ENCODE results near the gene FILIP1L. TPM values are rescaled to one million over a fixed set of nuclear protein-coding genes. Genes with fewer than 3 reads are reported as not detected.
A peak's percentile ranks its signal among the peaks of the same experiment; 100 is the strongest.

Gene FILIP1L
- total and polyA plus RNA-seq, 2 of the 13 experiments (the other 11 are each of a cell fraction or from before 2014, with no cell fraction given) = 8.1 to 187 TPM

- TF ChIP-seq ZNF687 (CRISPR knock-in tag; IDR thresholded peaks at IDR 0.05) (no peak), UBTF (CRISPR knock-in tag; IDR thresholded peaks at IDR 0.05) (no peak), SETDB1 (CRISPR knock-in tag; IDR thresholded peaks at IDR 0.05; ENCODE audit: borderline replicate concordance) (no peak), ZNF367 (CRISPR knock-in tag; IDR thresholded peaks at IDR 0.05; ENCODE audit: borderline replicate concordance) (no peak), PBX3 (CRISPR knock-in tag; IDR thresholded peaks at IDR 0.05; ENCODE audit: borderline replicate concordance) (no peak), HES4 (CRISPR knock-in tag; IDR thresholded peaks at IDR 0.05; ENCODE audit: borderline replicate concordance) (no peak), NKX3-1 (CRISPR knock-in tag; IDR thresholded peaks at IDR 0.05) (no peak), FOSL1 (CRISPR knock-in tag; IDR thresholded peaks at IDR 0.05; ENCODE audit: borderline replicate concordance) (no peak), AKAP8 (CRISPR knock-in tag; IDR thresholded peaks at IDR 0.05) (no peak), PTBP1 (IDR thresholded peaks at IDR 0.05; ENCODE audit: low read depth, low read length, poor library complexity, severe bottlenecking) (no peak), GMEB1 (CRISPR knock-in tag; IDR thresholded peaks at IDR 0.05; ENCODE audit: borderline replicate concordance) (no peak), TFDP2 (CRISPR knock-in tag; IDR thresholded peaks at IDR 0.05) (no peak), MNT (IDR thresholded peaks at IDR 0.05) (no peak), ZFP36L1 (CRISPR knock-in tag; IDR thresholded peaks at IDR 0.05) (no peak), NR2F6 (IDR thresholded peaks at IDR 0.05) (peak; percentile 81), NR2F6 (CRISPR knock-in tag; IDR thresholded peaks at IDR 0.05) (peak; percentile 88)
Observed at GRCh38 chr3:100097919-100098783, 16.1 kb downstream of the FILIP1L start (continued).

Measured in HepG2 (cell line).